T-helper 17 cell (primary cell): ENCODE measurements around the gene FAM170A. TPM values are rescaled to one million over a fixed set of nuclear protein-coding genes. Genes with fewer than 3 reads are reported as not detected.

Source experiments
- ATAC-seq: fragments of 150-1000 bp; cut with Tn5 transposase; 2 replicates; pipeline ENCODE4 v1.10.0; 2021; ENCODE audit warnings: mild to moderate bottlenecking, moderate library complexity
- DNase-seq, 3 donors: peaks; one replicate each; pipeline versions ENCODE4 v3.0.0 to v3.0.0-alpha.2; 2020 to 2021
- H3K9me3 ChIP-seq: one replicate; pipeline ENCODE4 v1.7.0; 2013; ENCODE audit warnings: low read length, mild to moderate bottlenecking; ENCODE audit not compliant: control insufficient read depth, poor library complexity, severe bottlenecking
- H3K27ac Mint-ChIP-seq: one replicate; pipeline ENCODE4 v1.8.0; 2022; ENCODE audit warnings: mild to moderate bottlenecking, moderate library complexity, mixed read lengths
- H3K27me3 Mint-ChIP-seq: one replicate; pipeline ENCODE4 v1.8.0; 2022; ENCODE audit warnings: mixed read lengths
- H3K36me3 Mint-ChIP-seq: one replicate; pipeline ENCODE4 v1.8.0; 2022; ENCODE audit warnings: low read depth, mixed read lengths
- H3K4me1 Mint-ChIP-seq: one replicate; pipeline ENCODE4 v1.8.0; 2022; ENCODE audit warnings: mild to moderate bottlenecking, mixed read lengths
- H3K4me3 Mint-ChIP-seq: one replicate; pipeline ENCODE4 v1.8.0; 2022; ENCODE audit warnings: mild to moderate bottlenecking, moderate library complexity, mixed read lengths
- total RNA-seq, 4 donors: library from RNA in 2 of 4; stranded (reverse) in 2 of 4; gene quantifications; one replicate each; pipeline ENCODE4 v1.2.3 and lab custom pipeline; 2022 to 2026

Gene FAM170A
- total RNA-seq (not detected), total RNA-seq (lab: John Stamatoyannopoulos, UW) (0 reads per million in 2 donors)

DNA sequence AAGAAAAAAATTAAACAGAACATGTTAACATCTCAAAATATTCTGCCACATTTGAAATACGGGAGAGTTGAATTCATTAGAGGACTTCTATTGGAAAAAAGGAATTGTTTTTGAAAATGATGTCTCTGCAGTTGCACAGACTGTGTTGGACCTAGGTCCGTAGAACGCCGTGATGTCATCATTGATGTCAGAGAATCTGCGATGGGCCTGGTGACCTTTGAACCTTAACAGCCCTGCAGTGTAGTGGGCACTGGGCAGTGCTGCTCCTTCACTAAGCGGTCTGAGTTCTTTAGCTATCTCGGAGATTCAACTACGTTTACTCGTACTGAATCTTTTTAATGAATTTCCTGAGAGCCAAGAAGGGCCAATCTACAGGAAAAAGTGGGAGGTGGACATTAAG lies at the start of gene FAM170A:
Gene FAM170A, plus strand, starts transcription at position 220 of the 400 bp plus-strand sequence. CDS start 211 bp downstream, outside the sequence.
- peaks cover 19% of the 10 kb centered on the region for H3K27me3 Mint-ChIP-seq
- no peaks in the 10 kb centered on the region for H3K9me3 ChIP-seq
- H3K27ac Mint-ChIP-seq: no peak within 1 kb of the TSS
- H3K4me3 Mint-ChIP-seq: no peak within 1 kb of the TSS
- peaks cover 2% of the 10 kb centered on the region for H3K4me1 Mint-ChIP-seq
- ATAC-seq (no peak), DNase-seq (no peak)
- H3K36me3 Mint-ChIP-seq: no peaks in the 10 kb centered on the region

GRCh38 chr5:119582987-119583386 lies 46.4 kb upstream of the FAM170A start:
- H3K9me3 ChIP-seq: no peaks in the 10 kb centered on the region
- Mint-ChIP-seq H3K27ac (no peak overlapping the region), H3K36me3 (peaks cover 2% of the 10 kb centered on the region), H3K27me3 (peaks cover 23% of the 10 kb centered on the region), H3K4me1 (no peaks in the 10 kb centered on the region), H3K4me3 (no peak overlapping the region)
- DNase-seq (no peak), ATAC-seq (no peak)

DNA sequence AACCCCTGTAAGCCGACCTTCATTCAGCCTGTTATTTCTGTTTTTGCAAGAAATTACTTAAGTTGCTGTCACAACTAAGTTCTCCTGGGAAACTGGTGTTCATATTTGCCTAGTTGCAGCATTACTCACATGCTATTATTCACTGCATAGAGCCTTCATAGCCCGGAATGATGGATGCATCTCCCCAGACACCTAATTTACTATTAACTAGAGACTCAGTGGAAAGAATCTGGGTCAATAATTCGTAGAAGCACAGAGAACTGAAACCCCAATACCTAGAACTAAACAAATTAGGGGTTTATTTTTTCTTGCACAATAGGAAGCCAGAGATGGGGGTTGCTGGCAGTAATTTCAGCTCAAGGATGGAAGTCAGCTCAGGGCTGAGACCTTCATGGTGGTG lies 45.7 kb upstream of the FAM170A start:
- no peak for ATAC-seq
- Mint-ChIP-seq H3K27ac (no peak overlapping the region), H3K4me3 (no peak overlapping the region), H3K36me3 (peaks cover 2% of the 10 kb centered on the region), H3K27me3 (peaks cover 23% of the 10 kb centered on the region), H3K4me1 (no peaks in the 10 kb centered on the region)
- no peak for DNase-seq
- no peaks in the 10 kb centered on the region for H3K9me3 ChIP-seq

GRCh38 chr5:119596046-119596445 lies 33.3 kb upstream of the FAM170A start:
- H3K36me3 Mint-ChIP-seq: no peaks in the 10 kb centered on the region
- no peak for DNase-seq

GRCh38 chr5:119597728-119598298 lies 31.5 kb upstream of the FAM170A start:
- Mint-ChIP-seq H3K4me1 (no peaks in the 10 kb centered on the region), H3K36me3 (no peaks in the 10 kb centered on the region), H3K27ac (no peak overlapping the region), H3K4me3 (no peak overlapping the region), H3K27me3 (no peaks in the 10 kb centered on the region)
- DNase-seq (no peak), ATAC-seq (no peak)
- peaks cover 4% of the 10 kb centered on the region for H3K9me3 ChIP-seq

More at GRCh38 chr5:119596046-119596445, 33.3 kb upstream of the FAM170A start:
- Mint-ChIP-seq H3K27ac (no peak overlapping the region), H3K4me1 (no peaks in the 10 kb centered on the region), H3K4me3 (no peak overlapping the region), H3K27me3 (no peaks in the 10 kb centered on the region)
- ATAC-seq: no peak
- H3K9me3 ChIP-seq: peaks cover 4% of the 10 kb centered on the region

- Mint-ChIP-seq H3K27ac (no peak overlapping the region), H3K4me1 (no peaks in the 10 kb centered on the region), H3K4me3 (no peak overlapping the region), H3K27me3 (peaks cover 9% of the 10 kb centered on the region), H3K36me3 (no peaks in the 10 kb centered on the region)
- ATAC-seq (no peak), DNase-seq (no peak)
- H3K9me3 ChIP-seq: no peaks in the 10 kb centered on the region
These were observed 15.4 kb upstream of the FAM170A start for GRCh38 chr5:119613937-119614336.

GRCh38 chr5:119614838-119615237 lies 14.5 kb upstream of the FAM170A start:
- Mint-ChIP-seq H3K36me3 (no peaks in the 10 kb centered on the region), H3K4me1 (no peaks in the 10 kb centered on the region), H3K27ac (no peak overlapping the region), H3K4me3 (no peak overlapping the region), H3K27me3 (peaks cover 9% of the 10 kb centered on the region)
- no peaks in the 10 kb centered on the region for H3K9me3 ChIP-seq
- ATAC-seq: no peak
- DNase-seq: no peak

- DNase-seq (no peak), ATAC-seq (no peak)
- Mint-ChIP-seq H3K36me3 (peaks cover 2% of the 10 kb centered on the region), H3K4me1 (no peaks in the 10 kb centered on the region), H3K4me3 (no peak overlapping the region), H3K27ac (no peak overlapping the region), H3K27me3 (peaks cover 18% of the 10 kb centered on the region)
- no peaks in the 10 kb centered on the region for H3K9me3 ChIP-seq
These were observed 3.3 kb upstream of the FAM170A start for GRCh38 chr5:119626086-119626485.

DNA sequence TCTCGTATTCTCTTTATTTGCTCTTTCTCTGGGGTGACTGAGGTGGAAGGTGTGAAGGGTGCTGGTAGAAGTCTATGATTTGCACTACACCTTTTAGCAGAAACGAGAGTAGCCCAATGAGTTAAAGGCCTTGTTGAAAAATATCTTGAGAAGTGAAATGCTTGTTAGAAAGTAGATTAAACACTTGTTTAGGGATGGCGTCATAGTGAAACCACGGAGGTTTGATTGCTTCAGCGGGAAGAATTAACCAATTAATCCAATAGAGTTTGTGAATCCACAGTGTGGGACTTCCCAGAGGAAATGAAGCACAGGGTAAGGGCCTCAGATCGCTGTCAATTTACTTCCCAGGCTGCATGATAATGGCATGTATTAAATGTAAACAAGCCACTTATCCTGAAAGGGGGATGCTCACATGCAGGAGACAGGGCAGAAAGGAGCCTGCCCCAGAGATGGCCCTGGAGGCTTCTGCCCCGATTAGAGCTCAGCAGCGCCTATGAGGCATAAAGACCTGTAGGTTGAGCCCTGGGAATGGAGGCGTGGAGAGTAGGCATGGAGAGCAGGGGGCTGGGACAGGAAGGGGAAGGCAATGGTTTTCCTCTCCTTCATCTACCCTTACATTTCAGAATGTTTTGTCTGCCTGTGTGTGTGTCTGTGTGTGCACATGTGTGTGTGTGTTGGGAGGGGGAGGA lies 1.5 kb downstream of the FAM170A start:
- ATAC-seq (no peak), DNase-seq (no peak)
- Mint-ChIP-seq H3K36me3 (no peaks in the 10 kb centered on the region), H3K4me1 (peaks cover 3% of the 10 kb centered on the region), H3K27ac (no peak overlapping the region), H3K27me3 (peaks cover 19% of the 10 kb centered on the region), H3K4me3 (no peak overlapping the region)
- no peaks in the 10 kb centered on the region for H3K9me3 ChIP-seq

DNA sequence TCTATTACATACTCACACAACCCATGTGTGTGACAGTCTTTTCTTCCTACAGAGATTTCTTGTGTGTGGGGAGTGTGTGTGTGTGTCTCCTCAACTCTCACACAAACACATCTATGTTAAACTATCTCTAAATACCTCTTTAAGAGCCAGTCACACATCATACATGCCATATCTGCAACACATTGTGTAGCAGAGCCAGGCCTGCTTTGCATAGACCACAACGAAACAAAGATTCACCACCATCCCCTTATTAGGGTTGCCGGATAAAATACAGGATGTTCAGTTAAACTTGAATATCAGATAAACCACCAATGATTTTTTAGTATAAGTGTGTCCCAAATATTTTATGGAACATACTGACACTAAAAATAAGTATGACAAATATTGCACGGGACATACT lies 2.3 kb downstream of the FAM170A start:
- Mint-ChIP-seq H3K36me3 (no peaks in the 10 kb centered on the region), H3K27me3 (peaks cover 18% of the 10 kb centered on the region), H3K4me1 (peaks cover 3% of the 10 kb centered on the region), H3K4me3 (no peak overlapping the region), H3K27ac (no peak overlapping the region)
- no peaks in the 10 kb centered on the region for H3K9me3 ChIP-seq
- DNase-seq: no peak
- no peak for ATAC-seq

DNA sequence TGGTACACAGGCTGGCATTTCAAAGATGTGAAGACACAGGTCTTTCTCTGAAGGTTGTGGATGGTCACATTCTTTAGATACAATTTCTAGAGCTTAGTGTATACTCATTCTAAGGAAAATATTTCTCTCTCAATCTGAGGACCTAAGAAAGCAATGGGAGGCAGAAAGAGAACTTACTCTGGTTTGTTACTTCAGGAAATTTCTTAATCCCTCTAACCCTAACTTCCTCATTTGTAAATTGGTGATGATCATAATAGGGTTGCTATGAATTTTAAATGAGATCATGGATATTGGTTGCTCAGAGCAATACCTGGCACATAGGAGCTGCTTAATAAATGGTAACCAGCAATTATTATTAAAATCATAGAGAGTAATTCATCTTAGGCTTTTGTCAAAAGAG lies 22.1 kb downstream of the FAM170A start:
- Mint-ChIP-seq H3K4me1 (no peaks in the 10 kb centered on the region), H3K36me3 (no peaks in the 10 kb centered on the region), H3K4me3 (no peak overlapping the region), H3K27me3 (peaks cover 22% of the 10 kb centered on the region), H3K27ac (no peak overlapping the region)
- no peak for DNase-seq
- H3K9me3 ChIP-seq: no peaks in the 10 kb centered on the region
- ATAC-seq: no peak

GRCh38 chr5:119655061-119655460 lies 25.7 kb downstream of the FAM170A start:
- no peak for ATAC-seq
- DNase-seq: no peak
- no peaks in the 10 kb centered on the region for H3K9me3 ChIP-seq
- Mint-ChIP-seq H3K4me3 (no peak overlapping the region), H3K4me1 (no peaks in the 10 kb centered on the region), H3K36me3 (no peaks in the 10 kb centered on the region), H3K27me3 (peaks cover 7% of the 10 kb centered on the region), H3K27ac (no peak overlapping the region)

DNA sequence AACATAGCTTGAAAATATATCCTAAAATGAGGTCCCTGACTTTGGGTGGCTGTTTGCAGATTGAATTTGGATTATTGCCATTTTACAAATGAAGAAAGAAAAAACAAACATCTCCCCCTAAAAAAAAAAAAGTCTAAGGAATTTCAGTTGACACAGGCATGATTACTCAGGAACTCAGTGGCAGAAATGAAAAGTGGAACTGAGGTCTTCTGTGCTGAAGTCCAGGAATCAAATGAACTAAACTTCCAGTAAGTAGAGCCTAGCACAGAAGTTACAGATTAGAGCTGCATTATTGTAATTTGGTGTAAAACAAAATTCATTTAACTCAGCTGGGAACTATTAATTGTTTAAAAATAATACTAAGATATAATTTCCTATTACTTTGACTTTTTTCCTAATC lies 26.7 kb downstream of the FAM170A start:
- no peak overlapping the region for H3K27ac Mint-ChIP-seq
- peaks cover 6% of the 10 kb centered on the region for H3K27me3 Mint-ChIP-seq
- H3K9me3 ChIP-seq: no peaks in the 10 kb centered on the region
- H3K4me3 Mint-ChIP-seq: no peak overlapping the region
- ATAC-seq (no peak), DNase-seq (no peak)
- no peaks in the 10 kb centered on the region for H3K36me3 Mint-ChIP-seq
- H3K4me1 Mint-ChIP-seq: no peaks in the 10 kb centered on the region

DNA sequence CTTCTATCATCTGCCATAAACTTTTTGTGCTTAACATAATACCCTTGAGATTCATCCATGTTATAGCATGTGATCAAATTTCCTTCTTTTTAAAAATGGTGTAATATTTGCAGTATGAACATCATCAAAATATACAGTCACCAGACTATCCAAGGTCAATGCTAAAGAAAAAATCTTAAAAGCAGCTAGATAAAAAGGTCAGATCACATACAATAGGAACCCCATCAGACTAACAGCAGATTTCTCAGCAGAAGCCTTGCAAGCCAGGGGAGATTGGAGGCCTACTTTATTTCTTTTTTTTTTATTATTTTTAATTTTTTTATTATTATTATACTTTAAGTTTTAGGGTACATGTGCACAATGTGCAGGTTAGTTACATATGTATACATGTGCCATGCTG lies 37.2 kb downstream of the FAM170A start:
- no peak overlapping the region for H3K4me3 Mint-ChIP-seq
- H3K4me1 Mint-ChIP-seq: no peaks in the 10 kb centered on the region
- H3K9me3 ChIP-seq: peaks cover 3% of the 10 kb centered on the region
- DNase-seq: no peak
- H3K27me3 Mint-ChIP-seq: no peaks in the 10 kb centered on the region
- H3K36me3 Mint-ChIP-seq: no peaks in the 10 kb centered on the region
- ATAC-seq: no peak
- no peak overlapping the region for H3K27ac Mint-ChIP-seq
